Measurements from ENCODE around the gene UBE2F.

DNA sequence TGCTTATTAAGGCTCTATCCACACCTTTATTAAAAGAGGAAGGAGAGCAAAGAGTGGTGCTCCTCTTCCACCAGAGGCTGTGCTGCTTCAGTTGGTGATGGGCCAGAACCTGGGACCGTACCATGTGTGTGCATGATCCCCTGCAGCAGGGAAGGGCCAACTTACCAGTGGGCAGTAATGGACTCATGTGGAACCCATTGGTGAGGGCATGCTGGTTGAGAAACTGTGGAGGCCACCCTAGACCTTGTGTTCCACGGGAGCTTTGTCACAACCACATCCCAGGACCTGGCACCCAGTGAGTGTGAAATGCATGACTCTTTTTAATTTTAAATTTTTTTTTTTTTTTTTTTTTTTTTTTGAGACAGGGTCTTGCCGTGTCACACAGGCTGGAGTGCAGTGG is 5.4 kb downstream of the UBE2F start:
- TF ChIP-seq CTCF (IDR thresholded peaks at IDR 0.05) (no peak), POLR2A (IDR thresholded peaks at IDR 0.05) (no peak), POLR2AphosphoS5 (IDR thresholded peaks at IDR 0.05) (no peak)

Data from breast epithelium (tissue), 3 donors.